Spinal cord (tissue), 10 donors: ENCODE data around the gene TSPAN3. TPM values are rescaled to one million over a fixed set of nuclear protein-coding genes. Genes with fewer than 3 reads are reported as not detected.

Source experiments
- DNase-seq, 6 donors: peaks; one replicate each; pipeline versions ENCODE4 v3.0.0 to v3.0.0-alpha.2; 2013 to 2015; ENCODE audit warnings: low spot score in 6 of 6, low read depth in 4 of 6
- H3K27ac ChIP-seq: one replicate; pipeline ENCODE4 v1.5.1; 2013; ENCODE audit warnings: low read depth, low read length, control low read depth
- H3K27me3 ChIP-seq: one replicate; pipeline ENCODE4 v1.6.1; 2013; ENCODE audit warnings: low read length; ENCODE audit not compliant: control insufficient read depth, insufficient read depth
- H3K36me3 ChIP-seq: one replicate; pipeline ENCODE4 v1.6.1; 2013; ENCODE audit warnings: low read length; ENCODE audit not compliant: control insufficient read depth, insufficient read depth
- H3K4me1 ChIP-seq: one replicate; pipeline ENCODE4 v1.6.1; 2013; ENCODE audit warnings: low read length; ENCODE audit not compliant: control insufficient read depth, insufficient read depth
- H3K4me3 ChIP-seq: one replicate; pipeline ENCODE4 v1.5.1; 2013; ENCODE audit warnings: low read depth, low read length, control low read depth
- H3K9me3 ChIP-seq: one replicate; pipeline ENCODE4 v1.6.1; 2013; ENCODE audit warnings: low read length; ENCODE audit not compliant: control insufficient read depth, insufficient read depth
- WGBS: methylation state at CpG from one replicate; pipeline ENCODE4 v1.1.5; 2013; ENCODE audit warnings: missing lambda C conversion rate; ENCODE audit not compliant: insufficient coverage; 5-methylcytosine and 5-hydroxymethylcytosine counted together
- polyA plus RNA-seq, 2 donors: library from polyadenylated mRNA; unstranded; fragments of 120-200 nt; gene quantifications; one replicate each; pipeline ENCODE4 v1.2.1, GENCODE V29; 2013; ENCODE audit not compliant: insufficient read length in 2 of 2
- total RNA-seq, 2 donors: library from RNA; depleted of rRNA in 1 of 2; stranded (reverse); fragments of 120-200 nt in 1 of 2; fragments of >200 nt in 1 of 2; gene quantifications; one replicate each; pipeline versions ENCODE4 v1.2.3 to v1.2.4, GENCODE V29; 2013 to 2014
- donor health status: healthy.

The TSPAN3 gene
- total and polyA plus RNA-seq, 4 donors: 391 to 639 (median 545) TPM

- DNase-seq: no peak
- 84% methylated on average over 12 of the region's 12 CpGs for WGBS
Observed at GRCh38 chr15:77026501-77027110, 44.3 kb downstream of the TSPAN3 start.

GRCh38 chr15:77025941-77026411 is 44.9 kb downstream of the TSPAN3 start:
- no peak overlapping the region for H3K27ac ChIP-seq
- no peak overlapping the region for H3K4me3 ChIP-seq
- H3K9me3 ChIP-seq: no peaks in the 10 kb centered on the region
- no peaks in the 10 kb centered on the region for H3K27me3 ChIP-seq
- DNase-seq: no peak
- peaks cover 43% of the 10 kb centered on the region for H3K4me1 ChIP-seq
- H3K36me3 ChIP-seq: no peaks in the 10 kb centered on the region
- WGBS: 92% methylated on average over 4 of the region's 4 CpGs

More at GRCh38 chr15:77026501-77027110, 44.3 kb downstream of the TSPAN3 start:
- Histone ChIP-seq H3K9me3 (no peaks in the 10 kb centered on the region), H3K27ac (no peak overlapping the region), H3K4me1 (peaks cover 49% of the 10 kb centered on the region), H3K27me3 (no peaks in the 10 kb centered on the region), H3K36me3 (no peaks in the 10 kb centered on the region), H3K4me3 (no peak overlapping the region)

GRCh38 chr15:77025083-77025901 is 45.6 kb downstream of the TSPAN3 start:
- Histone ChIP-seq H3K27me3 (no peaks in the 10 kb centered on the region), H3K36me3 (no peaks in the 10 kb centered on the region), H3K9me3 (no peaks in the 10 kb centered on the region), H3K4me3 (no peak overlapping the region), H3K4me1 (peaks cover 36% of the 10 kb centered on the region), H3K27ac (no peak overlapping the region)
- no peak for DNase-seq
- 81% methylated on average over 12 of the region's 15 CpGs for WGBS

- Histone ChIP-seq H3K36me3 (no peaks in the 10 kb centered on the region), H3K4me1 (peaks cover 31% of the 10 kb centered on the region), H3K9me3 (no peaks in the 10 kb centered on the region), H3K4me3 (no peak overlapping the region), H3K27me3 (no peaks in the 10 kb centered on the region), H3K27ac (no peak overlapping the region)
- peak in 4 of 6 donors; percentile 43 to 88 (median 65) for DNase-seq
- 16% methylated on average over 9 of the region's 17 CpGs for WGBS
Observed at GRCh38 chr15:77024273-77025082, 46.4 kb downstream of the TSPAN3 start.

DNA sequence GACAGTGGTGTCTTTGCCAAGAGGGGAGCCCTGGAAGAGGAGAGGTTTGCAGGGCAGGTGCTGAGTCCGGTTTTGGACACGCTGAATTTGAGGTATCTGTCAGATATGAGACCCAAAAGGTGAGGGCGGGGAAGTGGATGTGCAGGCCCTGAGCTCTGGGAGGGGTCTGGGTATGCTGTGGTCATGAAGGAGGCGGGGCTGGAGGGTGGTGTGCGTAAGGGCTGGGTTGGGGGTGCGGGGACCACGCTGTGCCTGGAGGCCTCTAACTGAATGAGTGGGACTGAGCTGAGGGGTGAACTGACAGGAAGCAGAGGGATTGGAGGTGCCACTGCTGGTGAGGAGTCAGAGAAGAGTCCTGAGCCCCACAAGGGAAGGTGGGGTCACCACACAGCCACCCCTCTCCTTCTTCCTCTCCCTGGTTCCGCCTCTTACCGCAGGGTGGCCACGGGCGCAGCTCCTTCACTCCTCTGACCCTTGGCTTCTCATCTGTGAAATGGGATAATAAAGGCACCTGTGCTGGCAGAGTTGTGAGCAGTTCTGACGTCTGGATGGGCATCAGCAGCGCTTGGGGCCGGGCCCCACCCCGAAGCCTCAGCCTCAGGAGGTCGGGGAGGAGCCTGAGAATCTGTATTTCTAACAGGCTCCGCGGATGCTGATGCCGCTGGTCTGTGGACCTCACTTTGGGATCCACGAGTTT is 47.2 kb downstream of the TSPAN3 start:
- Histone ChIP-seq H3K9me3 (no peaks in the 10 kb centered on the region), H3K4me3 (no peak overlapping the region), H3K4me1 (peaks cover 31% of the 10 kb centered on the region), H3K27me3 (no peaks in the 10 kb centered on the region), H3K27ac (no peak overlapping the region), H3K36me3 (no peaks in the 10 kb centered on the region)
- no peak for DNase-seq
- WGBS: 60% methylated on average over 20 of the region's 20 CpGs

DNA sequence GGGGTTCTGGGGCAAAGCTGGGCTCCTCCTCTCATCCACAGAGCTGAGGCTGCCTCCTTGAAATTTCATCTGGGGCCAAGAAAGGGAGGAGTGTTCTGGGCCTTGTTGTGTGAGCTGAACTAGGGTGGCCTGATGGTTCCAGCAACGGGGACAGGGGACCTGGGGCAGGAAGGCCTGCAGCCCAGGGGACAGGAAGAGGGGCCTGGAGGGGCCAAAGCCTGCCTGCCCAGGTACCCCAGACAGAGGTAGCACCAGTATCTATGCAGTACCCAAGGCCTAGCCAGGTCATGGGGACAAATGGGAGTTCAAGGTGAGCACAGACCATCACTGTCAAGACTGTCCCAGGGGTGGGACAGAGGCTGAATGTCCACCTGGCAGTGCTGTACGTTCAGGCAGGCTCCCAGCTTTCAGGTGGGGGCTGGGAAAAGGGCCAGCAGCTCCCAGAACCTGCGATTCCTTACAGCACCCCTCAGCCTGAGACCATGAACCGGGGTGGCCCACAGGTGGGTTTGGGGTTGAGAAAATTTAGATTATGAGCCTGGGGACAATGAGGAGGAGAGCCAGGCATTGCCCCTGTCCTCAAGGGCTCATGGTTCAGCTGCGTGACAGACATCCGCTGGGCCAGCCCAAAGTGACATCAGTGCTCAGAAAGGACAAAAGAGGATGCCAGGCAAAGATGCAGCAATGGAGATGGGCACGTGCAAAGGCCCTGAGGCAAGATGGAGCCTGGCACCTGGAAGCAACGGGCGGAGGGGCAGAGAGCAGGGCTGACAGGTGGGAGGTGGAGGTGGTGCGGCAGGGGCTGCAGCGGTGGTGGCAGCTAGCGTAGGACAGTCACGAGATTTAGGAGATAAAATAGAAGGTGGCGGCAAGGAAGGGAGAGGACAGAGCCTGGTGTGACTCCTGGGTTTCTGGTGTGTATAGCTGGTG is 48.0 kb downstream of the TSPAN3 start:
- H3K4me1 ChIP-seq: peaks cover 23% of the 10 kb centered on the region
- no peak overlapping the region for H3K4me3 ChIP-seq
- H3K27ac ChIP-seq: no peak overlapping the region
- DNase-seq: no peak
- H3K27me3 ChIP-seq: no peaks in the 10 kb centered on the region
- H3K36me3 ChIP-seq: no peaks in the 10 kb centered on the region
- no peaks in the 10 kb centered on the region for H3K9me3 ChIP-seq
- 92% methylated on average over 14 of the region's 14 CpGs for WGBS

GRCh38 chr15:77021803-77022381 is 49.0 kb downstream of the TSPAN3 start:
- WGBS: 81% methylated on average over 6 of the region's 7 CpGs
- Histone ChIP-seq H3K36me3 (no peaks in the 10 kb centered on the region), H3K4me1 (peaks cover 14% of the 10 kb centered on the region), H3K4me3 (no peak overlapping the region), H3K9me3 (no peaks in the 10 kb centered on the region), H3K27ac (no peak overlapping the region), H3K27me3 (no peaks in the 10 kb centered on the region)
- DNase-seq: no peak

GRCh38 chr15:77021088-77021481 is 49.8 kb downstream of the TSPAN3 start:
- Histone ChIP-seq H3K4me1 (peaks cover 13% of the 10 kb centered on the region), H3K36me3 (no peaks in the 10 kb centered on the region), H3K27ac (no peak overlapping the region), H3K4me3 (no peak overlapping the region), H3K27me3 (no peaks in the 10 kb centered on the region), H3K9me3 (no peaks in the 10 kb centered on the region)
- WGBS: 90% methylated on average over 7 of the region's 9 CpGs
- no peak for DNase-seq
